PC-9 (cell line): Measurements from ENCODE around the gene CRISPLD2. TPM values are rescaled to one million over a fixed set of nuclear protein-coding genes. Genes with fewer than 3 reads are reported as not detected.

Experiments
- BruUV-seq: library from RNA; stranded (reverse); fragments of 400-500 nt; replicated peaks from 2 replicates; lab custom pipeline; 2021; lab: Mats Ljungman, UMichigan
- CTCF ChIA-PET: fragments of 300-600 bp; sonication (Branson Sonifier 250); formaldehyde crosslinking; loops from one replicate; lab custom pipeline; 2022; ENCODE audit warnings: antibody characterized with exemption; lab: Charles Lee
- POLR2A ChIA-PET: fragments of 300-600 bp; sonication (Branson Sonifier 250); formaldehyde crosslinking; loops from one replicate; lab custom pipeline; 2022; ENCODE audit warnings: antibody characterized with exemption; ENCODE audit not compliant: unreplicated experiment; lab: Charles Lee
- DNase-seq, 2 experiments: peaks; one replicate each; pipeline versions ENCODE4 v3.0.0 to v3.0.0-alpha.2; 2015 to 2022; ENCODE audit warnings: mixed read lengths in 1 of 2
- H2AFZ ChIP-seq: fragments of 200-600 bp; sonication (generic); 2 replicates; pipeline ENCODE4 v1.8.1; 2017; ENCODE audit warnings: antibody characterized with exemption
- H3F3A ChIP-seq: fragments of 200-600 bp; sonication (generic); 2 replicates; pipeline ENCODE4 v1.8.1; 2017; ENCODE audit warnings: antibody characterized with exemption, mild to moderate bottlenecking, low read depth; ENCODE audit not compliant: insufficient read depth
- H3K27ac ChIP-seq: fragments of 200-600 bp; sonication (generic); 2 replicates; pipeline ENCODE4 v1.6.1; 2016; ENCODE audit warnings: mixed run types
- H3K27me3 ChIP-seq: fragments of 200-600 bp; sonication (generic); 2 replicates; pipeline ENCODE4 v1.6.1; 2016; ENCODE audit warnings: low read depth, mixed run types; ENCODE audit not compliant: insufficient read depth
- H3K36me3 ChIP-seq: fragments of 200-600 bp; sonication (generic); 2 replicates; pipeline ENCODE4 v1.6.1; 2016; ENCODE audit warnings: low read depth, mixed run types
- H3K4me1 ChIP-seq: fragments of 200-600 bp; sonication (generic); replicated peaks from 2 replicates; pipeline ENCODE4 v1.6.1; 2016; ENCODE audit warnings: mixed run types; ENCODE audit not compliant: insufficient read depth
- H3K4me2 ChIP-seq: fragments of 200-600 bp; sonication (generic); 2 replicates; pipeline ENCODE4 v1.6.1; 2017; ENCODE audit warnings: mixed run types
- H3K4me3 ChIP-seq: fragments of 200-600 bp; sonication (generic); 2 replicates; pipeline ENCODE4 v1.6.1; 2016; ENCODE audit warnings: mixed run types
- H3K79me2 ChIP-seq: fragments of 200-600 bp; sonication (generic); 2 replicates; pipeline ENCODE4 v1.6.1; 2017; ENCODE audit warnings: low read depth, mixed run types
- H3K9me2 ChIP-seq: fragments of 200-600 bp; sonication (generic); 2 replicates; pipeline ENCODE4 v1.8.1; 2017; ENCODE audit warnings: mild to moderate bottlenecking; ENCODE audit not compliant: insufficient read depth
- H3K9me3 ChIP-seq: fragments of 200-600 bp; sonication (generic); 2 replicates; pipeline ENCODE4 v1.8.1; 2016; ENCODE audit warnings: low read depth; ENCODE audit not compliant: insufficient read depth
- H4K20me1 ChIP-seq: fragments of 200-600 bp; sonication (generic); 2 replicates; pipeline ENCODE4 v1.8.1; 2017; ENCODE audit not compliant: insufficient read depth
- EZH2 ChIP-seq: fragments of 200-600 bp; sonication (generic); IDR thresholded peaks from 2 replicates; pipeline ENCODE4 v1.8.0; 2017; ENCODE audit warnings: antibody characterized with exemption, low read depth
- intact Hi-C: fragments of 100-400 bp; cut with micrococcal nuclease; formaldehyde crosslinking; loops from one replicate; pipeline ENCODE4 v1.10.0; 2022; ENCODE audit not compliant: unreplicated experiment
- total RNA-seq: library from RNA; stranded (reverse); gene quantifications from 2 replicates; pipeline ENCODE4 v1.2.3, GENCODE V29; 2021
- TF ChIP-seq, protein P1 (sequence below): fragments of 200-600 bp; sonication (generic); conservative IDR thresholded peaks from 2 replicates; pipeline ENCODE4 v1.6.1; 2017; ENCODE audit warnings: mixed run types, antibody characterized with exemption, mild to moderate bottlenecking, moderate library complexity

Gene CRISPLD2
- total RNA-seq, 1 experiment from 2014 or later: 18.6 TPM

DNA sequence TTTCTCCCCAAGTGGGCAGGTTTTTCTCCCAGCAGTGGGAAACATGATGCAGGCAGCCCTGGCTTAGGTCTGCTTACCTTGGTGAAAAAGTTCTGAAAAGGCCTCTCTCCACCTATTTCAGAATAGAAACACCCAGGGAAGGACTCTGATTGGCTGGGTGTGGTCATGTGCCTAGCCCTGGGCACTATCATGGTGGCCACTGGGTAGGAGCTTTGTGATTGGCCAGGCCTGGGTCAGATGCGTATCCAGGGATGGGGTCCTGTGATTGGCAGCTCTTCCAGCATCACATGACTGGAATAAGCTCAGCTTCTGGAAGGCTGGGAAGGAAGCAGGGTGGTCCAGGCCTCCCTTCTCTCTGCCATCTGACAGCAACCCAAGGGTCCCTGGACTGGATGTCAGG is 138.0 kb downstream of the CRISPLD2 start:
- Histone ChIP-seq H3K4me1 (peaks cover 7% of the 10 kb centered on the region; the same call in 1 of the 2 replicates), H3K27ac (no peak overlapping the region), H3K4me3 (no peak overlapping the region), H2AFZ (no peak overlapping the region), H4K20me1 (no peaks in the 10 kb centered on the region), H3K79me2 (no peaks in the 10 kb centered on the region), H3K9me3 (no peaks in the 10 kb centered on the region), H3K36me3 (no peaks in the 10 kb centered on the region), H3K9me2 (no peaks in the 10 kb centered on the region), H3K4me2 (no peak overlapping the region), H3K27me3 (no peaks in the 10 kb centered on the region), H3F3A (peaks cover 7% of the 10 kb centered on the region; the same call in 1 of the 2 replicates)
- no peak for TF ChIP-seq EZH2
- TF ChIP-seq, protein P1, sequence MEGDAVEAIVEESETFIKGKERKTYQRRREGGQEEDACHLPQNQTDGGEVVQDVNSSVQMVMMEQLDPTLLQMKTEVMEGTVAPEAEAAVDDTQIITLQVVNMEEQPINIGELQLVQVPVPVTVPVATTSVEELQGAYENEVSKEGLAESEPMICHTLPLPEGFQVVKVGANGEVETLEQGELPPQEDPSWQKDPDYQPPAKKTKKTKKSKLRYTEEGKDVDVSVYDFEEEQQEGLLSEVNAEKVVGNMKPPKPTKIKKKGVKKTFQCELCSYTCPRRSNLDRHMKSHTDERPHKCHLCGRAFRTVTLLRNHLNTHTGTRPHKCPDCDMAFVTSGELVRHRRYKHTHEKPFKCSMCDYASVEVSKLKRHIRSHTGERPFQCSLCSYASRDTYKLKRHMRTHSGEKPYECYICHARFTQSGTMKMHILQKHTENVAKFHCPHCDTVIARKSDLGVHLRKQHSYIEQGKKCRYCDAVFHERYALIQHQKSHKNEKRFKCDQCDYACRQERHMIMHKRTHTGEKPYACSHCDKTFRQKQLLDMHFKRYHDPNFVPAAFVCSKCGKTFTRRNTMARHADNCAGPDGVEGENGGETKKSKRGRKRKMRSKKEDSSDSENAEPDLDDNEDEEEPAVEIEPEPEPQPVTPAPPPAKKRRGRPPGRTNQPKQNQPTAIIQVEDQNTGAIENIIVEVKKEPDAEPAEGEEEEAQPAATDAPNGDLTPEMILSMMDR: no peak
- peak in 1 of 2 experiments; percentile 25 for DNase-seq
- no TSS peak for BruUV-seq
- CTCF ChIA-PET: interaction anchor here (0.6 kb wide), 1 partner anchor 203 kb away, joined by 3 read pairs; no protein-coding TSS in a partner anchor
- POLR2A ChIA-PET: no interaction called here
- intact Hi-C loops: no loop called here

Other genes starting within 250 kb of the CRISPLD2 start
- gene COTL1, start 201.9 kb upstream of the CRISPLD2 start, total RNA-seq: 458 and 512 TPM in 2 replicates
- 73.8 and 81.9 TPM in 2 replicates for gene KLHL36, start 171.5 kb upstream of the CRISPLD2 start, total RNA-seq
- gene USP10, start 120.0 kb upstream of the CRISPLD2 start, total RNA-seq: 86.3 and 109 TPM in 2 replicates
- 79.3 and 85.1 TPM in 2 replicates for gene ZDHHC7, start 191.6 kb downstream of the CRISPLD2 start, total RNA-seq
- gene KIAA0513, start 207.8 kb downstream of the CRISPLD2 start, total RNA-seq: 4.2 and 4.3 TPM in 2 replicates